H1 (cell line): Measurements from ENCODE around the gene TCF4. TPM values are rescaled to one million over a fixed set of nuclear protein-coding genes. Genes with fewer than 3 reads are reported as not detected.

Experiments
- GABPA ChIP-seq: IDR thresholded peaks from 2 replicates; pipeline ENCODE4 v1.6.1; 2011; ENCODE audit warnings: mild to moderate bottlenecking, low read length, moderate library complexity, borderline replicate concordance; ENCODE audit not compliant: insufficient read depth
- HDAC6 ChIP-seq: IDR thresholded peaks from one replicate; pipeline ENCODE4 v1.7.1; 2012; ENCODE audit warnings: low read depth, mild to moderate bottlenecking, inconsistent platforms, low read length, moderate library complexity
- JUND ChIP-seq: IDR thresholded peaks from 2 replicates; pipeline ENCODE4 v1.6.1; 2011; ENCODE audit warnings: mild to moderate bottlenecking, improper control_type of control experiment, low read length
- RNF2 ChIP-seq: fragments of 200-900, 300-1000 bp; sonication (generic); IDR thresholded peaks from 2 replicates; pipeline ENCODE4 v1.7.1; 2016; ENCODE audit warnings: borderline replicate concordance, low read depth, mild to moderate bottlenecking, antibody characterized with exemption, low read length; ENCODE audit not compliant: poor library complexity, severe bottlenecking; ENCODE audit errors: missing control alignments
- SRF ChIP-seq: IDR thresholded peaks from 2 replicates; pipeline ENCODE4 v1.6.1; 2011; ENCODE audit warnings: mild to moderate bottlenecking, low read depth, low read length, moderate library complexity
- polyA plus RNA-seq, 7 experiments: library from polyadenylated mRNA; depleted of rRNA in 3 of 7; stranded (reverse) in 5 of 7; unstranded in 2 of 7; fragments of >200 nt in 5 of 7; fragments of 200-250 nt in 2 of 7; gene quantifications; 1 replicate in 5 of 7; 2 replicates in 1 of 7; 4 replicates in 1 of 7; pipeline versions ENCODE4 v1.2.1 to v1.2.3, GENCODE V29; 2011 to 2013; ENCODE audit warnings: missing spikeins in 2 of 7, mixed read lengths in 2 of 7
- total RNA-seq: library from RNA; stranded (reverse); fragmentation: NEBNext Ultra II Directional; extraction: Animal tissue kit (Norgen Biotek cat#: 25700); gene quantifications from 2 replicates; pipeline ENCODE4 v1.2.1, GENCODE V29; 2021

Gene TCF4
- total and polyA plus RNA-seq, 2 of the 8 experiments (the other 6 are each of a cell fraction or from before 2014, with no cell fraction given): 59.3 to 118 TPM

GRCh38 chr18:55290898-55291297, 297.1 kb downstream of the TCF4 start (continued):
- no peak for TF ChIP-seq GABPA
- no peak for TF ChIP-seq HDAC6
- no peak for TF ChIP-seq SRF
- TF ChIP-seq JUND: no peak
- TF ChIP-seq RNF2: no peak
